Measurements from ENCODE around the gene SYCN.

DNA sequence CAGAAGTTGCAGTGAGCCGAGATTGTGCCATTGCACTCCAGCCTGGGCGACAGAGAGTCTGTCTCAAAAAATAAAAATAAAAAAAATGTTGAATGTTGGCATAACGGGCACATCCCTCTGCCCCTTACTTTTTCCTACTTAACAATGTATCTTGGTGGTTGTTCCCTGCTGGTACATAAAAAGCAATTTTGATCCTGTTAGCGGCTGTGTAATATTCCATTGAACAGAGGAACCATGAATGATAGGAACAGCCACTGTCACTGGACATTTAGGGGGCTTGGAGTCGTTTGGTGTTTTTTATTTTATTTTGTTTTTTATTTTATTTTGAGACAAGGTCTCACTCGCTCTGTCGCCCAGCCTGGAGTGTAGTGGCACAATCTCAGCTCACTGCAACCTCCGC is 17.7 kb downstream of the SYCN start:
- no peak for TF ChIP-seq TAF1 (IDR thresholded peaks at IDR 0.05; ENCODE audit: low read depth, low read length)
- TF ChIP-seq POLR2A (IDR thresholded peaks at IDR 0.05; ENCODE audit: low read depth, low read length), result no peak
- TF ChIP-seq POLR2AphosphoS5 (IDR thresholded peaks at IDR 0.05; ENCODE audit: low read depth, low read length), result no peak
- TF ChIP-seq PAX5 (IDR thresholded peaks at IDR 0.05; ENCODE audit: insufficient read depth, low read length, severe bottlenecking), result no peak
- no peak for TF ChIP-seq SPI1 (IDR thresholded peaks at IDR 0.05; ENCODE audit: low read depth, low read length)

All from GM12891 (cell line).